Measurements from ENCODE around the gene ANXA3. TPM values are rescaled to one million over a fixed set of nuclear protein-coding genes. Genes with fewer than 3 reads are reported as not detected.

The ANXA3 gene
- polyA plus RNA-seq, 6 donors from 2014 or later, result 0.65 to 1.3 (median 0.73) TPM; not detected in 3

GRCh38 chr4:78650106-78651024 lies 98.8 kb downstream of the ANXA3 start:
- no peaks in the 10 kb centered on the region for H3K36me3 Mint-ChIP-seq
- H3K4me1 Mint-ChIP-seq, result peaks cover 32 to 35% (median 34%) of the 10 kb centered on the region in 3 donors
- no peak overlapping the region for H3K4me3 Mint-ChIP-seq
- no peaks in the 10 kb centered on the region for H3K27me3 Mint-ChIP-seq
- peak overlapping the region in 2 of 6 donors; percentile 1 to 49 for H3K27ac Mint-ChIP-seq
- ATAC-seq (ENCODE audit: low read depth in 2 of 2) (no peak), DNase-seq (no peak)
- peaks cover 0 to 3% (median 0%) of the 10 kb centered on the region in 7 donors for H3K9me3 Mint-ChIP-seq

- Mint-ChIP-seq H3K9me3 (peaks cover 0 to 3% (median 0%) of the 10 kb centered on the region in 7 donors), H3K4me1 (peaks cover 25 to 30% (median 29%) of the 10 kb centered on the region in 3 donors), H3K27me3 (no peaks in the 10 kb centered on the region), H3K4me3 (no peak overlapping the region), H3K27ac (no peak overlapping the region), H3K36me3 (no peaks in the 10 kb centered on the region)
- DNase-seq (no peak), ATAC-seq (ENCODE audit: low read depth in 2 of 2) (no peak)
These were observed 99.8 kb downstream of the ANXA3 start for GRCh38 chr4:78651250-78651860.

- no peaks in the 10 kb centered on the region for H3K36me3 Mint-ChIP-seq
- peaks cover 0 to 3% (median 0%) of the 10 kb centered on the region in 7 donors for H3K9me3 Mint-ChIP-seq
- H3K4me3 Mint-ChIP-seq, result no peak overlapping the region
- H3K27me3 Mint-ChIP-seq, result no peaks in the 10 kb centered on the region
- H3K4me1 Mint-ChIP-seq, result peaks cover 32 to 35% (median 34%) of the 10 kb centered on the region in 3 donors
- no peak for ATAC-seq (ENCODE audit: low read depth in 2 of 2)
- no peak for DNase-seq
- H3K27ac Mint-ChIP-seq, result peak overlapping the region in 1 of 6 donors; percentile 22
These were observed 100.8 kb downstream of the ANXA3 start for GRCh38 chr4:78652282-78652876.

GRCh38 chr4:78653655-78654054 lies 102.1 kb downstream of the ANXA3 start:
- Mint-ChIP-seq H3K27me3 (no peaks in the 10 kb centered on the region), H3K9me3 (peaks cover 0 to 3% (median 0%) of the 10 kb centered on the region in 7 donors), H3K4me3 (no peak overlapping the region), H3K36me3 (no peaks in the 10 kb centered on the region), H3K27ac (no peak overlapping the region), H3K4me1 (peaks cover 32 to 37% (median 35%) of the 10 kb centered on the region in 3 donors)
- DNase-seq (no peak), ATAC-seq (ENCODE audit: low read depth in 2 of 2) (no peak)

GRCh38 chr4:78654807-78655206 lies 103.2 kb downstream of the ANXA3 start:
- Mint-ChIP-seq H3K4me1 (peaks cover 40 to 44% (median 43%) of the 10 kb centered on the region in 3 donors), H3K27ac (no peak overlapping the region), H3K9me3 (peaks cover 0 to 3% (median 0%) of the 10 kb centered on the region in 7 donors), H3K36me3 (no peaks in the 10 kb centered on the region), H3K4me3 (no peak overlapping the region), H3K27me3 (no peaks in the 10 kb centered on the region)
- DNase-seq, result no peak
- no peak for ATAC-seq (ENCODE audit: low read depth in 2 of 2)

GRCh38 chr4:78656968-78657445 lies 105.4 kb downstream of the ANXA3 start:
- ATAC-seq (ENCODE audit: low read depth in 2 of 2), result peak in 1 of 2 donors; percentile 22
- no peaks in the 10 kb centered on the region for H3K36me3 Mint-ChIP-seq

GRCh38 chr4:78659264-78659663 lies 107.7 kb downstream of the ANXA3 start:
- DNase-seq, result no peak
- Mint-ChIP-seq H3K36me3 (no peaks in the 10 kb centered on the region), H3K9me3 (no peaks in the 10 kb centered on the region), H3K27ac (peak overlapping the region in 2 of 6 donors; percentile 70 to 87), H3K27me3 (no peaks in the 10 kb centered on the region), H3K4me1 (peaks cover 57 to 70% (median 62%) of the 10 kb centered on the region in 3 donors), H3K4me3 (no peak overlapping the region)
- ATAC-seq (ENCODE audit: low read depth in 2 of 2), result no peak

More at GRCh38 chr4:78656968-78657445, 105.4 kb downstream of the ANXA3 start:
- H3K4me3 Mint-ChIP-seq, result peak overlapping the region; percentile 59 to 91 (median 80)
- peaks cover 41 to 50% (median 43%) of the 10 kb centered on the region in 3 donors for H3K4me1 Mint-ChIP-seq
- no peaks in the 10 kb centered on the region for H3K27me3 Mint-ChIP-seq
- DNase-seq, result no peak
- H3K27ac Mint-ChIP-seq, result peak overlapping the region; percentile 11 to 96 (median 76)
- no peaks in the 10 kb centered on the region for H3K9me3 Mint-ChIP-seq

- H3K4me3 Mint-ChIP-seq, result no peak overlapping the region
- ATAC-seq (ENCODE audit: low read depth in 2 of 2), result no peak
- peaks cover 61 to 74% (median 66%) of the 10 kb centered on the region in 3 donors for H3K4me1 Mint-ChIP-seq
- H3K9me3 Mint-ChIP-seq, result no peaks in the 10 kb centered on the region
- H3K36me3 Mint-ChIP-seq, result no peaks in the 10 kb centered on the region
- DNase-seq, result no peak
- H3K27ac Mint-ChIP-seq, result peak overlapping the region in 2 of 6 donors; percentile 13 to 70
- H3K27me3 Mint-ChIP-seq, result no peaks in the 10 kb centered on the region
These were observed 108.1 kb downstream of the ANXA3 start for GRCh38 chr4:78659665-78660064.

Other genes starting within 250 kb of the ANXA3 start
- 10 to 100 TPM in 5 of 6 donors, 1 to 10 TPM in 1; 7.1 to 35.4 (median 28.9) TPM for gene BMP2K, start 224.6 kb downstream of the ANXA3 start, polyA plus RNA-seq (ENCODE audit: low read depth in 6 of 6)